Osteoblast (primary cell): ENCODE results near the gene CNPY1. TPM values are rescaled to one million over a fixed set of nuclear protein-coding genes. Genes with fewer than 3 reads are reported as not detected.

ENCODE experiments used
- DNase-seq: peaks from one replicate; pipeline ENCODE4 v3.0.0; 2011; ENCODE audit warnings: low spot score, mixed read lengths; ENCODE audit not compliant: insufficient read length; ENCODE audit errors: missing footprints
- H2AFZ ChIP-seq: 2 replicates; pipeline ENCODE4 v1.6.0; 2011; ENCODE audit warnings: mild to moderate bottlenecking, low read length
- H3K27ac ChIP-seq: 2 replicates; pipeline ENCODE4 v1.5.1; 2011; ENCODE audit warnings: mild to moderate bottlenecking, low read depth, low read length, moderate library complexity
- H3K27me3 ChIP-seq: 2 replicates; pipeline ENCODE4 v1.6.0; 2012; ENCODE audit warnings: mild to moderate bottlenecking, control low read depth, inconsistent platforms, low read length, moderate library complexity; ENCODE audit not compliant: insufficient read depth
- H3K36me3 ChIP-seq: 2 replicates; pipeline ENCODE4 v1.5.1; 2011; ENCODE audit warnings: mild to moderate bottlenecking, low read length, control low read depth, moderate library complexity; ENCODE audit not compliant: insufficient read depth
- H3K4me1 ChIP-seq: 2 replicates; pipeline ENCODE4 v1.5.1; 2011; ENCODE audit warnings: mild to moderate bottlenecking, low read length, control low read depth, moderate library complexity; ENCODE audit not compliant: insufficient read depth
- H3K4me2 ChIP-seq: 2 replicates; pipeline ENCODE4 v1.6.0; 2011; ENCODE audit warnings: mild to moderate bottlenecking, low read length; ENCODE audit not compliant: insufficient read depth
- H3K4me3 ChIP-seq: fragments of 200-600 bp; sonication (generic); 3 replicates; pipeline ENCODE4 v1.5.1; 2012; ENCODE audit warnings: mild to moderate bottlenecking, low read length, inconsistent platforms; ENCODE audit not compliant: insufficient read depth
- H3K79me2 ChIP-seq: 2 replicates; pipeline ENCODE4 v1.6.0; 2012; ENCODE audit warnings: mild to moderate bottlenecking, low read length, control low read depth, inconsistent platforms; ENCODE audit not compliant: insufficient read depth
- H3K9me3 ChIP-seq: 2 replicates; pipeline ENCODE4 v1.5.1; 2011; ENCODE audit warnings: low read depth, low read length, control low read depth
- H4K20me1 ChIP-seq: 2 replicates; pipeline ENCODE4 v1.6.0; 2012; ENCODE audit warnings: mild to moderate bottlenecking, low read length, control low read depth; ENCODE audit not compliant: insufficient read depth
- total RNA-seq: library from RNA; depleted of rRNA; stranded (reverse); fragments of >200 nt; gene quantifications from 2 replicates; pipeline ENCODE4 v1.2.3, GENCODE V29; 2012
- TF ChIP-seq, protein P1 (sequence below): IDR thresholded peaks from 2 replicates; pipeline ENCODE4 v1.5.1; 2011; ENCODE audit warnings: mild to moderate bottlenecking, low read depth, low read length, moderate library complexity; ENCODE audit errors: extremely low read depth

CNPY1 gene
- total RNA-seq, 1 donor = not detected

DNA sequence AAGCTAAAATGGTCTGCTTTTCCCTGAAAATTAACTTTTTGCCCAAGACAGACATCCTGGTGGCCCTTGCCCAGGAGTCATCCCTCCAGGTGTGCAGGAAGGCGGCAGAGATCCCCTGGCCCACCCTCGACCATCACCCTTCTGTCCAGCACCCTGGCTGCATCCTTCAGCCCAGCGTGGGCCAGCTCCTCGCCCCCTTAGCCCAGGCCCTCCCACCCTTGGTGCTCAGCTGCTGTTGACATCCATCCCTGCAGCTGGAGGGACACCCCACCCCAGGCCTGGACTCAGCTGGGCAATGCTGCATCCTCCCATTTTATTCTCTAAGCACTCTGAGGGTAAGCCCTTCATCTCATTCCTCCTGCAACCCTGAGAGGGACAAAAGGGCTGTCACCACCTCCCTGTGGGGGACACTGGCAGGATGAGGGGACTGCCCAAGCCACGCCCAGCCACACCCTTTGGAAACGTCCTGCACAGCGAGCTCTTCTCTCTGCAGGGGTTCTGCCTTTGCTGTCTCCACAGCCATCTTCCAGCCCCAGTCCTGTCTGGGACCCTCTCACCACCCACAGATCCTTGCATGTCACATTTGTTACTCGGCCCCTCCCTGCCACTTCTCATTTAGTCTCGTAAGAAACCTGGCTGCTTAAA is 57.8 kb downstream of the CNPY1 start:
- TF ChIP-seq, protein P1, sequence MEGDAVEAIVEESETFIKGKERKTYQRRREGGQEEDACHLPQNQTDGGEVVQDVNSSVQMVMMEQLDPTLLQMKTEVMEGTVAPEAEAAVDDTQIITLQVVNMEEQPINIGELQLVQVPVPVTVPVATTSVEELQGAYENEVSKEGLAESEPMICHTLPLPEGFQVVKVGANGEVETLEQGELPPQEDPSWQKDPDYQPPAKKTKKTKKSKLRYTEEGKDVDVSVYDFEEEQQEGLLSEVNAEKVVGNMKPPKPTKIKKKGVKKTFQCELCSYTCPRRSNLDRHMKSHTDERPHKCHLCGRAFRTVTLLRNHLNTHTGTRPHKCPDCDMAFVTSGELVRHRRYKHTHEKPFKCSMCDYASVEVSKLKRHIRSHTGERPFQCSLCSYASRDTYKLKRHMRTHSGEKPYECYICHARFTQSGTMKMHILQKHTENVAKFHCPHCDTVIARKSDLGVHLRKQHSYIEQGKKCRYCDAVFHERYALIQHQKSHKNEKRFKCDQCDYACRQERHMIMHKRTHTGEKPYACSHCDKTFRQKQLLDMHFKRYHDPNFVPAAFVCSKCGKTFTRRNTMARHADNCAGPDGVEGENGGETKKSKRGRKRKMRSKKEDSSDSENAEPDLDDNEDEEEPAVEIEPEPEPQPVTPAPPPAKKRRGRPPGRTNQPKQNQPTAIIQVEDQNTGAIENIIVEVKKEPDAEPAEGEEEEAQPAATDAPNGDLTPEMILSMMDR = no peak
- H3K9me3 ChIP-seq = no peaks in the 10 kb centered on the region

DNA sequence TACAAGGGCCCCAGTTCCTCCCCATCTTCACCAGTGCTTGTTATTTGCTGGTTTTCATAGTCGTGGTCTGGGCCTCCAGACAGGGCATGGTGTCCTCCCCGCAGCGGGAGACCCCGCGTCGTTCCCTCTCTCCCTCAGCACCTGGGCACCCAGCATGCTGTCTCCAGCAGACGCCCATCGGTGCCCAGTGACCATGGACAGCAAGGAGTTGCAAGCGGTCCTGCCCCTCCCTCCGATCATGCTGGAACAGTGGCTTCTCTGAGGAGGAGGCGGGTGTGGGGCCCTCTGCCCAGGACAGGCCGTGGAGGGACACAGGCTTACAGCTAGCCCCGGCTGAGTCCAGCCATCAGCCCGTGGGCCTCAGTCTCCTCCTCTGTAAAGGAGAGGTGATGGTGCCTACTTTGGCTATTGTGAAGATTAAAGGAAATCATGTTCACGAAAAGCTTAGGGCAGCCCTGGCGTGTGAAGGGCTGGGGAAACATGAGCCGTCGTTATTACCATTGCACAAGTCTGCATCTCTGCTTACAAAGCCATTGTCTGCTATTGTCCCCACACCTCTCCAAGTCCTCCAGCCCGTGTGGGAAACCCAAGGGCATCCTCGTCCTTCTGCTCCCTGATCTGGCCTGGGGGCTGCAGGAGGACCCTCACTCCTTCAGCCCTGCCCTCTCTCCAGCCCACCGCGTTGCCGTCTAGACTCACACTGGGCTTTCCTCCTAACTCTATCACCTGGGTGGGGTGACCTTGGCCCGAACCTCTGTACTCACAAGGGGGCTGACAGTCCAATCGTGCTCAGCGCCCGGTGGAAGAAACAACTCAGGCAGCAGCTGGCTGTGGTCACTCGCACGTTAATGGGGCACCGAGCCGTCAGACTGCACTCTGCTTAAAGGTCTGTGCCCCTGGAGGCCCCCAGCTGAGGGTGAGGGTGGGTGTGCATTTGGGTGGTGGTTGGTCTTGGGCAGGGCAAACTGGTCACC is 58.6 kb downstream of the CNPY1 start:
- H3K27ac ChIP-seq = no peak overlapping the region
- no peaks in the 10 kb centered on the region for H3K79me2 ChIP-seq
- no peaks in the 10 kb centered on the region for H3K36me3 ChIP-seq
- DNase-seq = peak; percentile 88
- no peak overlapping the region for H3K4me3 ChIP-seq
- H3K4me2 ChIP-seq = no peak overlapping the region
- no peaks in the 10 kb centered on the region for H4K20me1 ChIP-seq
- H2AFZ ChIP-seq = no peak overlapping the region
- no peaks in the 10 kb centered on the region for H3K27me3 ChIP-seq
- no peaks in the 10 kb centered on the region for H3K9me3 ChIP-seq
- peaks cover 6% of the 10 kb centered on the region for H3K4me1 ChIP-seq
- TF ChIP-seq, protein P1 = no peak

More for the DNA sequence above, 57.8 kb downstream of the CNPY1 start:
- Histone ChIP-seq H2AFZ (no peak overlapping the region), H3K27ac (no peak overlapping the region), H3K36me3 (no peaks in the 10 kb centered on the region), H3K4me2 (no peak overlapping the region), H3K4me3 (no peak overlapping the region), H4K20me1 (no peaks in the 10 kb centered on the region), H3K27me3 (no peaks in the 10 kb centered on the region), H3K4me1 (peaks cover 6% of the 10 kb centered on the region), H3K79me2 (no peaks in the 10 kb centered on the region)
- DNase-seq = peak; percentile 73

DNA sequence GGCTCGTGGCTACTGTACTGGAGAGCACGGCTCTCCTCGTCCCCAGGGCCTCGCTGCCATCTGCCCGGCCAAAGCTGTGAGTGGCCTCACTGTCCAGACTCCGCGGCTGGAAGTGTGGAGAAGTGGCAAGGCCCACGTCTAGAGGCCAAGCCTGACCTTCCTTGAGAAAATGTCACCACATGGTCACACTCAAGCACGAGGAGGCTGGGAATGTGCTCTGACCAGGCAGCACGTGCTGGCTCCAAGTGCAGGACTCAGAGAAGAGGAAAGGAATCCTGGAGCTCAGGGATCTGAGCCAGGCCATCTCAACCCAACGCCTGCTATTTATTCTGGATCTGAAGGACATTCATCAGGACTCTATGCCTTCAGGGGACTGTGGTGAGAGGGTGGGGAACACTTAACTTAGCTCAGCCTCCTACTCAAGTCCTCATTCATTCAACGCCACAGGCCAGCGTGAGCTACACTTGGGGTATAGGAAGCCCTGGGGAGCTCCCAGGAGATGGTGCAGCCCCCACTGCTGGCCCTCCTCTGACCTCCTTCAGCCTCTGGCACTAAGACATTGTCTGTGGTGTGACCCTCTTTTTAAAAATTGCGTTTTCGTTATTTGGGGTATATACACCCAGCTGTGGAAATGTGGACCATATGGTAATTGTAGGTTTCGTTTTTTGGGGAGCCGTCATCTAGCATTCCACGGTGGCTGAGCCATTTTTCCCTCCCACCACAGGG is 59.4 kb downstream of the CNPY1 start:
- Histone ChIP-seq H3K79me2 (no peaks in the 10 kb centered on the region), H3K27me3 (no peaks in the 10 kb centered on the region), H3K9me3 (no peaks in the 10 kb centered on the region), H3K4me2 (no peak overlapping the region), H3K36me3 (no peaks in the 10 kb centered on the region), H3K27ac (no peak overlapping the region), H4K20me1 (no peaks in the 10 kb centered on the region), H3K4me3 (no peak overlapping the region), H2AFZ (no peak overlapping the region), H3K4me1 (peaks cover 6% of the 10 kb centered on the region)
- TF ChIP-seq, protein P1 = no peak
- DNase-seq = no peak
